ENCODE measurements around the gene SLC8A3.

The SLC8A3 gene

DNA sequence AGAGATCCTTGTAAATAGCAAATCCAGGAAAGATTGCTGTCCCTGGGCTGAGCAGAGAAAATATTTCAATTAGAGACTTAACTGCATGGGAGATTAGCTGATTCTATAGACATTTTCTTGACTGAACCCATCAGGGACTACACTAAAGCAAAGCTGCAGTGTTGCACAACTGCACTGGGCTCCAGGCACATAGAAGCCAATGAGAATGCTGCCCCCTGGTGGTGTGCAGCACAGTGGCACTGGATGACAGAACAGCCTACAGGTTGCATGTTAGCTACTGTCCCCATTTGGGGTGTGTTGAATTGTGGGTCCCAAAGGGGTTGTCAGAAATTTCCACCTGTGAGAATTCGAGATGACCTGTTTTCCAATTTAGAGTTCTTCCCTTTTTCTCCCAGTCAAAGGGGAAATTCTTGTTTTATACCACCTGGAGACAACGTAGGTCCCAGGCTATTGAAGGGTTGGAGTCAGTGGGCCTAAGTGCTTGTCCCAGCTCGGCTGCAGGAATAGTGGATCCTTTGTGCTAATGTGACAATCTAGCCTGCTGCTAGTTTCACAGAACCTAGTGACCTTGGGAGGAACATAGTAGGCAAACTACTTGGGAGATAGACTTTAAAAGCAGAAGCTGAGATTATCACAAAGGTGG is 114.7 kb downstream of the SLC8A3 start:
- H3K4me3 ChIP-seq (ENCODE audit: low read length) = no peak overlapping the region
- H3K36me3 ChIP-seq (replicated peaks; ENCODE audit: low read depth, low read length) = no peaks in the 10 kb centered on the region
- no peaks in the 10 kb centered on the region for H3K9me3 ChIP-seq (ENCODE audit: insufficient read depth, low read length)
- H4K20me1 ChIP-seq (ENCODE audit: insufficient read depth, low read length) = no peaks in the 10 kb centered on the region
- H3K4me1 ChIP-seq (ENCODE audit: low read length) = no peaks in the 10 kb centered on the region
- H3K27me3 ChIP-seq (ENCODE audit: low read depth, low read length) = peaks cover 33% of the 10 kb centered on the region; the same call in 1 of the 2 replicates
- H3K4me2 ChIP-seq (ENCODE audit: low read length) = no peak overlapping the region
- no peaks in the 10 kb centered on the region for H3K79me2 ChIP-seq (ENCODE audit: low read length)
- TF ChIP-seq EZH2phosphoT487 (IDR thresholded peaks at IDR 0.05; ENCODE audit: low read depth) = no peak
- TF ChIP-seq, protein P1, sequence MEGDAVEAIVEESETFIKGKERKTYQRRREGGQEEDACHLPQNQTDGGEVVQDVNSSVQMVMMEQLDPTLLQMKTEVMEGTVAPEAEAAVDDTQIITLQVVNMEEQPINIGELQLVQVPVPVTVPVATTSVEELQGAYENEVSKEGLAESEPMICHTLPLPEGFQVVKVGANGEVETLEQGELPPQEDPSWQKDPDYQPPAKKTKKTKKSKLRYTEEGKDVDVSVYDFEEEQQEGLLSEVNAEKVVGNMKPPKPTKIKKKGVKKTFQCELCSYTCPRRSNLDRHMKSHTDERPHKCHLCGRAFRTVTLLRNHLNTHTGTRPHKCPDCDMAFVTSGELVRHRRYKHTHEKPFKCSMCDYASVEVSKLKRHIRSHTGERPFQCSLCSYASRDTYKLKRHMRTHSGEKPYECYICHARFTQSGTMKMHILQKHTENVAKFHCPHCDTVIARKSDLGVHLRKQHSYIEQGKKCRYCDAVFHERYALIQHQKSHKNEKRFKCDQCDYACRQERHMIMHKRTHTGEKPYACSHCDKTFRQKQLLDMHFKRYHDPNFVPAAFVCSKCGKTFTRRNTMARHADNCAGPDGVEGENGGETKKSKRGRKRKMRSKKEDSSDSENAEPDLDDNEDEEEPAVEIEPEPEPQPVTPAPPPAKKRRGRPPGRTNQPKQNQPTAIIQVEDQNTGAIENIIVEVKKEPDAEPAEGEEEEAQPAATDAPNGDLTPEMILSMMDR (IDR thresholded peaks at IDR 0.05; ENCODE audit: low read depth, low read length) = peak; percentile 92
- H2AFZ ChIP-seq (ENCODE audit: low read depth, low read length) = no peak overlapping the region
- no peak overlapping the region for H3K9ac ChIP-seq (ENCODE audit: low read length)
- H3K27ac ChIP-seq (ENCODE audit: low read length) = no peak overlapping the region

DNA sequence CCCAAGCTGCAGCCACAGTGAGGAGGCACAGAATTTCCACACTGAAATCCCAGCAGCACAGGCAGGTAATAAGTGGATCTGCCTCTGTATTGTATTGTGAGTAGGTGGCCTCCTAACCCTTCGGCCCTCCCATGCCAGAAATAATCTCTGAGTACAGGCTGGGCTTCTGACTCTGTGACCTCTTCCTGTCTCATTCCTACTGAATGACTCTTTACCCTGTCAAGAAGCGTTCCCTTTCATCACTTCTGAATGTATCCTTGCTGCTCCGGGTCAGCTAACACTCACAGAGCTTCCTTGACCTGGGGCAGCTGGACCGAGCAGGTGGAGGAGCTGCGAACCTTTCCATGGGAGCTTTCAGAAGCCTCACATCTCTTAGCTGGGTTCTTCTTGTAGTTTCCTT is 119.6 kb downstream of the SLC8A3 start:
- H3K27ac ChIP-seq (ENCODE audit: low read length) = no peak overlapping the region
- no peak overlapping the region for H3K4me2 ChIP-seq (ENCODE audit: low read length)
- H4K20me1 ChIP-seq (ENCODE audit: insufficient read depth, low read length) = no peaks in the 10 kb centered on the region
- H3K79me2 ChIP-seq (ENCODE audit: low read length) = no peaks in the 10 kb centered on the region
- H3K4me1 ChIP-seq (ENCODE audit: low read length) = no peaks in the 10 kb centered on the region
- no peak overlapping the region for H3K9ac ChIP-seq (ENCODE audit: low read length)
- no peaks in the 10 kb centered on the region for H3K36me3 ChIP-seq (replicated peaks; ENCODE audit: low read depth, low read length)
- peaks cover 20% of the 10 kb centered on the region; the same call in 1 of the 2 replicates for H3K27me3 ChIP-seq (ENCODE audit: low read depth, low read length)
- H3K9me3 ChIP-seq (ENCODE audit: insufficient read depth, low read length) = no peaks in the 10 kb centered on the region
- H2AFZ ChIP-seq (ENCODE audit: low read depth, low read length) = no peak overlapping the region
- no peak overlapping the region for H3K4me3 ChIP-seq (ENCODE audit: low read length)
- no peak for TF ChIP-seq EZH2phosphoT487 (IDR thresholded peaks at IDR 0.05; ENCODE audit: low read depth)
- TF ChIP-seq, protein P1 (IDR thresholded peaks at IDR 0.05; ENCODE audit: low read depth, low read length) = no peak

DNA sequence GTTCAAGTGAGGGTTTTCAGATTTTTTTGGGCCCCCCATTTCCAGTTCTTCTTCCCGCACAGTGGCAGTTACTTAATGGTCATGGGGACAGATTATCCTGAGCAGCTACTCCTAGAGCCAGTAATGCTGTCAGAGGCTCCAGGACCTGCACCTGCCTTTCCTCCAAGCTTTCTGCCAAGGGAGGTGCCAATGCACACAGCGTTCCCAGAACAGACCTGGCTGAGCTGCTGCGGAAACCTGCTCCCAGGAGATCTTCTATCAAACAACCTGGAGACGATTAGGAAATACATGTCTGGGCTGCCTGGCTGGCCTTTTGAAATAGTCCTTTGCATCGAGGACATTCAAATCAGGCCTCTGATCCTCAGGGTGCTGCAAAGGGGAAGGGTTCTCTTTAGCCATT is 120.9 kb downstream of the SLC8A3 start:
- Histone ChIP-seq H3K27ac (ENCODE audit: low read length) (no peak overlapping the region), H3K4me2 (ENCODE audit: low read length) (no peak overlapping the region), H4K20me1 (ENCODE audit: insufficient read depth, low read length) (no peaks in the 10 kb centered on the region), H3K79me2 (ENCODE audit: low read length) (no peaks in the 10 kb centered on the region), H3K27me3 (ENCODE audit: low read depth, low read length) (peaks cover 32% of the 10 kb centered on the region; the same call in 1 of the 2 replicates), H3K9me3 (ENCODE audit: insufficient read depth, low read length) (no peaks in the 10 kb centered on the region), H3K4me1 (ENCODE audit: low read length) (no peaks in the 10 kb centered on the region), H3K4me3 (ENCODE audit: low read length) (no peak overlapping the region), H3K9ac (ENCODE audit: low read length) (no peak overlapping the region), H3K36me3 (replicated peaks; ENCODE audit: low read depth, low read length) (no peaks in the 10 kb centered on the region), H2AFZ (ENCODE audit: low read depth, low read length) (no peak overlapping the region)
- TF ChIP-seq EZH2phosphoT487 (IDR thresholded peaks at IDR 0.05; ENCODE audit: low read depth) = no peak
- TF ChIP-seq, protein P1 (IDR thresholded peaks at IDR 0.05; ENCODE audit: low read depth, low read length) = no peak

DNA sequence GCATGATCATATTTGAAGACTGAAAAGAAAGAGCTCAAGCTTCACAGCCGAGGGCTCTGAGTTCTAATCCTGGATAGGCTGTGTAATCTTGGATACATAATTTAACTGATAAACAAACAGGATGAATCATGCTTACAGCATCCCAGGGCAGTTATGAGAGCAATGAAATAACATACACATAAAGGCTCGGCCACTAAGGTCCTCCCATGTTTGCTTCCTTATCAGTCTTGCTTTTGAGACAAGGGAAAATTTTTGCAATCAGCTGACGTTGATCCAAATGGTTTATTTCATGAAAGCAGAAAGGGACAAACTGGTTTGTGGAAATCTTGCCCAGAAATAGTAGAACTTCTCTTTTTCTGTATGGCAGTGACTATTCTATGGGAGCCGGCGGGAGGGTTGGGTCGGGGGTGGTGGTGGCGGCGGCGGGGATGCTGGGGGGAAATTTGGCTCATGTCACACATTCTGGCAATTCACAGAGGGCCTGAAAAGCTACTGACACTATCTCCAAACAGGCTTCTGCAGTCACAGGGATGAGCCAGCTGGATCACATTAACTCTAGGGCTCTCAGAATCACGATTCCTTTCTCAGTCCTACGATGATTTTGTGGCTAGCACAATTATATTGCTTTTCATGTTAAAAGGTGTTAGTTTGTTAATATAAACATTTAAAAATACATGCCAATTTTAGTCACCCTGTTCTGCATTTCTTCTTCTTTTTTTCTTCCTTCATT is 124.5 kb downstream of the SLC8A3 start:
- Histone ChIP-seq H3K36me3 (replicated peaks; ENCODE audit: low read depth, low read length) (no peaks in the 10 kb centered on the region), H3K27ac (ENCODE audit: low read length) (no peak overlapping the region), H3K9me3 (ENCODE audit: insufficient read depth, low read length) (no peaks in the 10 kb centered on the region), H3K4me3 (ENCODE audit: low read length) (no peak overlapping the region), H3K9ac (ENCODE audit: low read length) (no peak overlapping the region), H2AFZ (ENCODE audit: low read depth, low read length) (no peak overlapping the region), H3K79me2 (ENCODE audit: low read length) (no peaks in the 10 kb centered on the region), H3K4me2 (ENCODE audit: low read length) (no peak overlapping the region), H4K20me1 (ENCODE audit: insufficient read depth, low read length) (no peaks in the 10 kb centered on the region), H3K4me1 (ENCODE audit: low read length) (no peaks in the 10 kb centered on the region), H3K27me3 (ENCODE audit: low read depth, low read length) (peaks cover 30% of the 10 kb centered on the region; the same call in 1 of the 2 replicates)
- no peak for TF ChIP-seq EZH2phosphoT487 (IDR thresholded peaks at IDR 0.05; ENCODE audit: low read depth)
- TF ChIP-seq, protein P1 (IDR thresholded peaks at IDR 0.05; ENCODE audit: low read depth, low read length) = no peak
